ENCODE data around the gene KRTAP19-3.
"Not testable (repeated sequence)": the region's sequence is repeated elsewhere in the genome, so short reads cannot be mapped to it uniquely, and the experiment has no call there.

The KRTAP19-3 gene

DNA sequence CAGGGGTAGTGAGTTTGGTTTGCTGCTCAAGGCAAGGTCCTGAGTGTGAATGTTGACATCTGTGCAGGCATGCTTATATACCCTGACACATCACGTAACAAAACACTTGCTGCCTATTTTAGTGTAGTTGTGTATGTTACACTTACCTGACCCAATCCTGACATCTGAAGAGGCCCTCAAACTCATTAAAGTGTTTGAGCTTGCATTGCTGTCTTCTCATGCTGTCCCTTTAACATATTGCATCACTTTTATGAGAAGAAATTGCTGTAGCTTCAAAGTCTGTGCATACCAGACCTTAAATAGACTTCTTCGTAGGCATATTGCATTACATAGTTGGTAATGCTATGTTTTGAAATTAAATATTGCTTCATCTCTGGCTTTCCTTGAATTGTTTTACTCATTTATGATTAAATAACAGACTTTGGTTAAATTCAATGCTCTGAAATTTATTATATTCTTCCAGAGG, at the start of gene KRTAP19-3:
TSS of gene KRTAP19-3 (minus strand) at position 51 of the 466 bp plus-strand sequence. CDS start 56 bp downstream, outside the sequence.
- no peak for DNase-seq

DNA sequence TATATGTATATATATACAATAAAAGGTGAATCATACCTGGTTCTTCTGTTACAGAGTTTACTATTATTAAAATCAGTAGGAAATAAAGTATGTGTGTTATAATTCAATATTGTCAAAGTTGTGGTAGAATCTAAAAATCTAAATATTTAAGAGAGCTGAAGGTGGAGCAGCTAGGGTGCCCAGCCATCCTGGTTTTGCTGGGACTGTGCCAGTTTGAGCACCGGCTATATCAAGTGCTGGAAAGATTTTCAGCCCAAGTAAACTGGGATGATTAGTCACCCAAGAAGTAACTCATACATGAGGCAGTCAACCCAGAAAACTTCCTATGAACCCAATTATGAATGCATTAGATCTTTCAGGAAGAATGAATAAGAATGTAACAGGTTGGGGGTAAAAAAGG, 27.1 kb upstream of the KRTAP19-3 start:
- no peak for DNase-seq

DNA sequence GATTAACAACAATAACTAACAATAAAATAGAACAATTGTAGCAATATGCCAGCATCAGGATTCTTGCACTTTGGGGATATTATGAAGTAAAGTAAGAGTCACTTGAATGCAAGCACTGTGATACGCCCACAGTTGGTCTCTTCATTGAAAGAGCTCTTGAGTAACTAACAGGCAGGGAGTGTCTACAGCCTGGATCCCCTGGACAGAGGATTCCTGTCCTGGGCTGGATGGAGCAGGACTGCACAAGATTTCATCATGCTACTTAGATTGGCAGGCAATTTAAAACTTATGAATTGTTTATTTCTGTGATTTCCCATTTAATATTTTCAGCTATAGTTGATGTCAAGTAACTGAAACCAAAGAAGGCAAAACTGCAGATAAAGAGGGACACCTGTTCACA, 23.9 kb upstream of the KRTAP19-3 start:
- DNase-seq, result no peak

DNA sequence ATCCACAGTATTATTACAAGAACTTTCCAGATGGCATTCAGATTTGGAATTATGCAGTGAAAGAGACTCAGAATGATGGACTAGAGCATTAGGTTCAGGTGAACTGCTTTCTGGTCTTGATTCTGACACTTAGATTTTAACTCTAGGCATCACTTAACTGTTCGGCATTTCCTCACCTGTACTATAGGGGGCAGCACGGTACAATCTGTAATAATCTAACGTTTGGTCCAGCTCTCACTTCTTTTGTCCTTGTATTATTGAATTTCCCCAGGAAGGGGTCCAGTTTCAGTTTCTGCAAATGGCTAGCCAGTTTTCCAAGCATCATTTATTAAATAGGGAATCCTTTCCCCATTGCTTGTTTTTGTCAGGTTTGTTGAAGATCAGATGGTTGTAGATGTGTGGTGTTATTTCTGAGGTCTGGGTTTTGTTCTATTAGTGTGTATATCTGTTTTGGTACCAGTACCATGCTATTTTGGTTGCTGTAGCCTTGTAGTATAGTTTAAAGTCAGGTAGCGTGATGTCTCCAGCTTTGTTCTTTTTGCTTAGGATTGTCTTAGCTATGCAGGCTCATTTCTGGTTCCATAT, 13.9 kb upstream of the KRTAP19-3 start:
- not testable (repeated sequence) for DNase-seq

DNA sequence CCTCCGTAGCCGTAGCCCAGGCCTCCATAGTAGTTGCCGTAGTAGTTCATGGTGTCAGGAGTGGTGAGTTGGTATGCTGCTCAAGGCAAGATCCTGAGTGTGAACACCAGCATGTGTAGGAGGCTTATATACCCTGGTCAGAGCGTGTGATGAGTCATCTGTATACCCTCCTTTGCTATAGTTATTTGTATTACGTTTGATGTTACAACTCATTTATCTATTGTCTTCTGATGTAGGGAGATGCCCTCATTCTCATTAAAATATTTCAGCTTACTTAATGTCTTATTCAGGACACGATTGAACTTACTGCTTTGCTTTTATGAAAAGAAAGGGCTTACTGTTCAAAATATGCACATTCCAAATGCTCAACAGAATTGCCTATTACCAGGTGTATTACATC, 10.2 kb upstream of the KRTAP19-3 start, which contains the start of gene KRTAP19-5:
TSS of gene KRTAP19-5 (minus strand) at position 101 of the 400 bp plus-strand sequence. CDS start at position 50, 51 bp downstream.
- no peak for DNase-seq

DNA sequence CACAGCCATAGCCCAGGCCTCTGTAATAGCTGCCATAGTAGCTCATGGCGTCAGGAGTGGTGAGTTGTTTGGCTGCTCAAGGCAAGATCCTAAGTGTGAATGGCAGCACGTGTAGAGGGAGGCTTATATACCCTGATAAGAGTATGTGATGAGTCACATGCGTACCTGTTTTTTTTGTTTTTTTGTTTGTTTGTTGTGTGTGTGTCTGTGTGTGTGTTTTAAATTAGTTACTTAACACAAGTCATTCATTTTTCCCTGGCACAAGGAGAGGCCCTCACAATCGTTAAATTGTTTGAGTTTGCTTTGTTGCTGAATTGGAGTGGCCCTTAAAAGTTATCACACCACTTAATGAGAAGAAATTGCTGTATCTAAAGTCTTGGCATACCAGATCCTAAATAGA, 5.3 kb upstream of the KRTAP19-3 start, which contains the start of gene KRTAP19-4:
TSS of gene KRTAP19-4 (minus strand) at position 101 of the 400 bp plus-strand sequence. CDS start at position 46, 55 bp downstream.
- DNase-seq, result no peak

DNA sequence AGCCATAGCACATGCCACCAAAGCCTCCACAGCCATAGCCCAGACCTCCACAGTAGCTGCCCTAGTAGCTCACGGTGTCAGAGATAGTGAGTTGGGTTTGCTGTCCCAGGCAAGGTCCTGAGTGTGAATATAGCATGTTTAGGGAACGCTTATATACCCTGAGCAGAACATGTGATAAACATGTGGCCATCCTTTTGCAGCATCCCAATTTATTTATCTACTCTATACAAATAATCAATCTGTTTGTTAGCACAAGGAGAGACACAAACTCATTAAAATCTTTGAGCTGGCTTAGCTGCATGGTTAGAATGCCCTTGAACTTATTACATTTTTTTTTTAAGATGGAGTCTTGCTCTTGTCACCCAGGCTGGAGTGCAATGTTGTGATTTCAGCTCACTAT, 4.5 kb downstream of the KRTAP19-3 start, which contains the start of gene KRTAP19-2:
TSS of gene KRTAP19-2 (minus strand) at position 101 of the 400 bp plus-strand sequence. CDS start at position 13, 88 bp downstream.
- DNase-seq, result no peak

DNA sequence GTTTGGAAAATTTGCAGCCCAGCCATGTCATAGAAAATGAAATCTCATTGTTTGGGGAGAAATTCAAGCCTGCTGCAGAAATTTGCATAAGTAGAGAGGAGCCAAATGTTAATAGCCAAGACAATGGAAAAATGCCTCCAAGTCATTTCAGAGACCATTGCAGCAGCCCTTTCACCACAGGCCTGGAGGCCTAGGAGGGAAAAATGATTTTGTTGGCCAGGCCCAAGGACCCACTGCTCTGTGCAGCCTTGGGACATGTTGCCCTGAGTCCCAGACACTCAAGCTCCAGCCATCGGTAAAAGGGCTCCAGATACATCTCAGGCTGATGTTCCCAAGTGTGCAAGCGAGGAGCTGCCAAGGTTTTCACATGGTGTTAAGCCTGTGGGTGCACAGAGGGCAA, 5.6 kb downstream of the KRTAP19-3 start:
- DNase-seq, result no peak

DNA sequence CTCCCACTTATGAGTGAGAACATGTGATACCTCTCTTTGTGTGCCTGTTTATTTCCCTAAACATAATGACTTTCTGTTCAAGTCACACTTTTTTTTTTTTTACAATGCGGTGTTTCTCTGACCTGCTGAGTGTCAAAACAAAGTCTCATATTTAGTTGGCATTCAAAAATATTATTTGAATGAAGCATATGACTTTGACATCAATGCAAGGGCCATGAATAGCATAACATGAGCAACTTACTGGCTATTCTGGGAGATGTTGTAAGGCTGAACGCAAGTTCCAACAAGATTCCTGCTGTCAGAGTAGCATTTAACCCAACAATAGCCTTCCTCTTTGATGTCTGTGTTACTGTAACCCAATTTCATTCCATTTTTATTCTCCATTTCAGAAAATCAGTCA, 9.7 kb downstream of the KRTAP19-3 start:
- no peak for DNase-seq

DNA sequence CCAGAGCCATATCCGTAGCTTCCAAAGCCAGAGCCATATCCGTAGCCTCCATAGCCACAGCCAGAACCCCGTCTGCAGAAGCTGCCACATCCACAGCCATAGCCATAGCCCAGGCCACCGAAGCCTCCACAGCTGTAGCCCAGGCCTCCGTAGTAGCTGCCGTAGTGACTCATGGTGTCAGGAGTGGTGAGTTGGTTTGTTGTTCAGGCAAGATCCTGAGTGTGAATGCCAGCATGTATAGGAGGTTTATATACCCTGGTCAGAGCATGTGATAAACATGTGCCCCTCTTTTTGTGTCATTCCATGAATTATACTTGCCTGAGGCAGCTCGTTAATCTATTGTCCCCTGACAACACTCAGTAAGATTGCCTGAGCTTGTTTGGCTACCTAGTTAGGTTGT, 11.7 kb downstream of the KRTAP19-3 start, which contains the start of gene KRTAP19-1:
TSS of gene KRTAP19-1 (minus strand) at position 223 of the 400 bp plus-strand sequence. CDS start at position 173, 50 bp downstream.
- DNase-seq, result no peak

DNA sequence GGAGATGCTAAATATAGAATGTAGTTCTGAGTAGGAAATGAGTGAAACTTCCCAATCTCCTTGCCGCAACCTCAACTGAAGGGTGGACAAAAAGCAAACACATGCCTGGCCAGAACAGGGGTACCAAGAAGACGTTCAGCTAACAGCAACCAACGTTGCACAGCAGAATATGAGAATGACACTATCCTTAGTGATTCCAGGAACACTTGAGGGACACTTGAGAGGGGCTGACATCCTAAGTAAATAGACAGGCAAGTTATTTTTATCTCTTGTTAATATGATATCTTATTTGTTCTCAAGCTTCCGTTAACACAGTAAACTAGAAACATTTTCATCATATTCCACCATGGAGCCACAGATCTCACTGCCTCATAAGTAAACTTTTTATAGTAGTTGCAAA, 12.6 kb downstream of the KRTAP19-3 start:
- no peak for DNase-seq

DNA sequence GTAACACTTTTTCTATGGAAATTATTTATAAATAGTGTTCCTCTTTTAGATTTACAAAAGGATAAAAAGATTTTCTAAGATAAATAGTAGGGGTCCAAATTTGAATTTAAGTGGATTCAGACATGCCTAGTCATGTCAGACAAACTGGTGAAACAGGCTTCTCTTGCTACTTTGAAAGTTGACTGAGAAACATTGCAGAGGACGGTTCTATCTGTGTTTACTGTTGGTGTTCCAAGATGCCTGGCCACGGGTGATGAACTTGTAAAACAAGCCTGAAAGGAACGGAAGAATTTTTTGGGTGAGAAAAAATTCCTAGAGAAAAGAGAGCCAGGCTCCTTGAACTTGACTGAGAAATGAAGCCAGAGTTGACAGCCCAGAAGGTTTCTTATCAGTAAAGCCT, 13.8 kb downstream of the KRTAP19-3 start:
- no peak for DNase-seq

DNA sequence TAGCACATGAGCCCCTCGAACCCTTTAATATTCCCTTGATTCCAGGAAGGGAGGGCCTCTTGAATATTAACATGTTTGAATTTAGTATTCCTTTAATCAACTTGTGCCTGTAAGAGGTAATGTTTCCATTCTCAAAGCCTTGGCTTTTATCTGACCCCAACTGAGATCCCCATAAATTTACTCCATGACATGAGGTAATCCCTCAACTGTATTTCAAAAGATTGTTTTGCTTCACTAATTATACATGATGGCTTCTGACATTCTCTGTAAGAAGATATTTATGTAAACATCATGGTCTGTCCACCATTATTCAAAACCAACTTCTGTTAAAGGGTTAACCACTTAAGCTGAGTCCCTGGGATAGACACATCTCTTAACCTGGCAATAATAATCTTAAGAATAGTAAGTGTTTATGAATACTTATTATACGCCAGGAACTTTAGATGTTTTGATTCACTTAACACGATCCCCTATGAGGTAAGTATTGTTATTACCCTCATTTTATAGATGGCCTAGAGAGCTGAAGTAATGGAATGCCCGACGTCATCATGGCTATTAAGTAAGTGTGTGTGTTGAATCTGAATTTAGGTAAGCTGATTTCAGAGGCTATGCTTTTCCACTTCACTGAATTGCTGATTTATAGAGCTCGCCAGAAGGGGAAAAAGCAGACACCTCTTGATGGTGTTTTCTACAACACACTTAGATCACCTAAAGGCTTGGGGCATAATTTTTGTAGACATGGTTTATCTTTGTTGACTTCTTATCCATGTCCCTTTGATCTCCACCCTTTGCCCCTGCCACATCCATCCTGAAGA, 22.7 kb downstream of the KRTAP19-3 start:
- no peak for DNase-seq

DNA sequence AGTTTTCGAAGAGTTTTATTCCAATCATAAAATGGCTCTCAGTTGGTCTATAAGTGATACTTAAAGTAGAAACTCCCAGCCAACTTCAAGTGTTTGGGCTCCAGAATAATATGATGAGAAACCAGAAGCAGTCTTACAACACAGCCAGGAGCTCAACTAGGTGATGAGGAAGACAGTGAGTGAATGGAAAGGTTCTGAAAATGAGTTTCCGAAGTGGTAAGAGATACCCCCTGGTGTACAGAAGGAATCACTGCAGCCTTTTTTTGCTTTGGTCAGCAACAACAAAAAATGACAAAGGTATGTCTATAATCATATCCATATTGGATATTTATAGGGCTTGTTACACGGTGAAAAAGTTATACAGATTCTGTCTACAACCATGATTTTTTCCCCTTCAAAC, 28.1 kb downstream of the KRTAP19-3 start:
- DNase-seq, result no peak

DNA sequence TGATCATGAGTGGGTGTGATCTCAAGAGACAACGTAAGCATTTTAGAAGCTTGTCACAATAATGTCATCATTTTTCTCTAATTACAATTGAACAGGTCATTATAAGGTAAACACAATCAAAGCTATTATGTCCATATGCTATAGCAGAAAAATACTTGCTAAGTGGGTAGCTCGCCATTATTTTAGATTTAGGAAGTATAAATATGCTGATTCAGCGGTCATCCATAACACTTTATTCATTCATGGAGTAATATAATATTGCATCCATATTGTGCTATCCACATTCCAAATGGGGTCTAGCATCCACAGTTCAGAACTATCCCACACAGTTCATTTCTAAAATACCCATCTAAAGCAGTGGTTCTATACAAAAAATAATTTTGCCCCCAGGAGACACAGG, 43.3 kb downstream of the KRTAP19-3 start:
- DNase-seq, result no peak

DNA sequence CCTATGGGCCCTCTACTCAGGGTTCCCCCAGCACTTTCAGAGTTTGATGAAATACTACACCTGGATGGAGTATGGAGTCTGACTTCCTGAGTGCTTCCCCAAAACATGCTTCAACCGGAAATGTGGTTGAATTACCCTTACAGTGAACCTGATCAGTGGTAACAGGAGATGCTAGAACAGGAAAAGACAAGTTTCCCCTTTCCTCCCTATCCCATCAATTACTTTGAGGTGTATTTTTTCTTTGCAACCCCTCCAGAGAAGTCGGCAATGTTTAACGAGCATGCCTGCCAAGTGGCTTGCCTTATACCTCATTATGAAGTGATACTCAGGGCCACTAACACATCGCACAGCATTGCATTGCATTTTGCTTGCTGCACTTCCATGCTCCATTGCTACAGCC, 44.8 kb downstream of the KRTAP19-3 start:
- no peak for DNase-seq

DNA sequence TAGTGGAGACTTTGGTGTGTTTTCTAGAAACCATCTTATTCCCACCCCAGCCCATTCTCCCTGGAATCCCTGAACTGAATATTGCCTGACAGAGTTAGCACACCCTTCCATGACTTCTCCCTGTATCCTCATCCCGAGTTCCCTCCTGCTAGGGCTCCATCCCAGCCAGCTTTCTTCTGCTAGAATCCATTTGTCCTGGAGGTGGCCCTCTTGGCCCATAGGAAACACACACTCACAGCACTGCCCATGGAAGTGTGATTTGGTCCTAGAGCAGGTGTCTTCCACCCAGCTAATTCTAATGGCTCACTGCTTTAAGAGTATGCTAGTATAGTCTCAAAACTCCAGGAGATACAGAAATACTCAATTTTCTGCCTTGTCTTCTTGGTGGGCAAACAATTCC, 47.6 kb downstream of the KRTAP19-3 start:
- DNase-seq, result no peak

DNA sequence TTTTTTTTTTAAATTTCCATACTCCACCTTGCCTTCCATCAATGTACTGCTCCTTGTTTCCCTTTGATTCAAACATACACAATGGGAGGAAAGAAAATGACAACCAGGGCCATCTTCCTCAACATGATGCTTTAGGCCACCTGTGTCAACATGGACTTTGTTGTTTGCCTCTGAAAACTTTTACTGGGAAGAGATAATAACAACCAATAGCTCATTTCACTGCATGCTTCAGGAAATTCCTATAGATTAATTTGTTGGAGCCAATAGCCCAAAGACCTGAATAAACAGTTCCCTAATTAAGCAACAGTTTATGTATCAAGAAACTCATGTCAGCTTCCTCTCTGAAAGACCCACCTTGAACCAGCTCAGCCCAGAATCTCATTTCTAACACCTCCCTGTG, 48.6 kb downstream of the KRTAP19-3 start:
- no peak for DNase-seq

Measured in inflammatory macrophage treated with lipopolysaccharide for 1 hour (primary cell).